ENCODE results near the gene MYCBP2.

Gene MYCBP2

GRCh38 chr13:77047649-77048343 lies 279.1 kb downstream of the MYCBP2 start:
- H3K36me3 ChIP-seq (ENCODE audit: control insufficient read depth in 2 of 2, insufficient read depth in 1 of 2, low read length in 2 of 2), result peaks cover 0 to 63% of the 10 kb centered on the region in 2 experiments; a peak in 1 of 3 replicates
- CTCF ChIA-PET, result no interaction called here
- H3K9me3 ChIP-seq (ENCODE audit: control insufficient read depth, insufficient read depth, low read depth, low read length), result no peaks in the 10 kb centered on the region
- POLR2A ChIA-PET, result no interaction called here
- TF ChIP-seq GFI1B (tag by site-specific recombination; IDR thresholded peaks at IDR 0.05) (no peak), KLF16 (tag by site-specific recombination; IDR thresholded peaks at IDR 0.05) (no peak), ZNF514 (tag by site-specific recombination; IDR thresholded peaks at IDR 0.05) (no peak), YY2 (tag by site-specific recombination; IDR thresholded peaks at IDR 0.05) (no peak)
- H3K4me1 ChIP-seq (ENCODE audit: control insufficient read depth, insufficient read depth, low read length), result no peaks in the 10 kb centered on the region
- no peak overlapping the region for H3K27ac ChIP-seq (ENCODE audit: extremely low read depth, low read depth, low read length)
- no peak overlapping the region for H3K4me3 ChIP-seq (ENCODE audit: low read depth, low read length)

- Histone ChIP-seq H3K4me3 (ENCODE audit: low read depth, low read length) (no peak overlapping the region), H3K36me3 (ENCODE audit: control insufficient read depth in 2 of 2, insufficient read depth in 1 of 2, low read length in 2 of 2) (peaks cover 0 to 23% of the 10 kb centered on the region in 2 experiments; a peak in 1 of 3 replicates), H3K27ac (ENCODE audit: extremely low read depth, low read depth, low read length) (no peak overlapping the region), H3K4me1 (ENCODE audit: control insufficient read depth, insufficient read depth, low read length) (no peaks in the 10 kb centered on the region), H3K9me3 (ENCODE audit: control insufficient read depth, insufficient read depth, low read depth, low read length) (no peaks in the 10 kb centered on the region)
- POLR2A ChIA-PET, result no interaction called here
- CTCF ChIA-PET, result interaction anchor here (0.6 kb wide), 1 partner anchor 9 kb away, joined by 3 read pairs; no protein-coding TSS in a partner anchor
- TF ChIP-seq ZNF704 (tag by site-specific recombination; IDR thresholded peaks at IDR 0.05), result no peak
- no peak for TF ChIP-seq ZNF292 (tag by site-specific recombination; IDR thresholded peaks at IDR 0.05; ENCODE audit: borderline replicate concordance, low read depth)
- TF ChIP-seq ZNF184 (tag by site-specific recombination; IDR thresholded peaks at IDR 0.05), result no peak
- no peak for TF ChIP-seq ZNF624 (tag by site-specific recombination; IDR thresholded peaks at IDR 0.05)
- TF ChIP-seq FEZF1 (tag by site-specific recombination; IDR thresholded peaks at IDR 0.05), result peak; percentile 41
These were observed 284.2 kb downstream of the MYCBP2 start for GRCh38 chr13:77042566-77043177.

- H3K36me3 ChIP-seq (ENCODE audit: control insufficient read depth in 2 of 2, insufficient read depth in 1 of 2, low read length in 2 of 2), result peaks cover 0 to 9% of the 10 kb centered on the region in 2 experiments; a peak in 1 of 3 replicates
- ChIA-PET POLR2A (no interaction called here), CTCF (no interaction called here)
- no peak overlapping the region for H3K27ac ChIP-seq (ENCODE audit: extremely low read depth, low read depth, low read length)
- H3K9me3 ChIP-seq (ENCODE audit: control insufficient read depth, insufficient read depth, low read depth, low read length), result no peaks in the 10 kb centered on the region
- H3K4me3 ChIP-seq (ENCODE audit: low read depth, low read length), result no peak overlapping the region
- no peak for TF ChIP-seq ZFP3 (tag by site-specific recombination; IDR thresholded peaks at IDR 0.05; ENCODE audit: low read depth)
- no peak for TF ChIP-seq ZSCAN30 (tag by site-specific recombination; IDR thresholded peaks at IDR 0.05)
- no peak for TF ChIP-seq WT1 (tag by site-specific recombination; IDR thresholded peaks at IDR 0.05)
- no peak for TF ChIP-seq ZNF175 (tag by site-specific recombination; IDR thresholded peaks at IDR 0.05)
- TF ChIP-seq ZNF580 (tag by site-specific recombination; IDR thresholded peaks at IDR 0.05), result no peak
- no peak for TF ChIP-seq ZNF514 (tag by site-specific recombination; IDR thresholded peaks at IDR 0.05)
- TF ChIP-seq ZNF449 (tag by site-specific recombination; IDR thresholded peaks at IDR 0.05), result no peak
- TF ChIP-seq ZNF211 (tag by site-specific recombination; IDR thresholded peaks at IDR 0.05; ENCODE audit: low read depth), result no peak
- TF ChIP-seq ZBTB17 (tag by site-specific recombination; IDR thresholded peaks at IDR 0.05), result no peak
- no peak for TF ChIP-seq ZNF513 (tag by site-specific recombination; IDR thresholded peaks at IDR 0.05)
- TF ChIP-seq ZNF174 (tag by site-specific recombination; IDR thresholded peaks at IDR 0.05), result no peak
- TF ChIP-seq HOXA7 (CRISPR knock-in tag; IDR thresholded peaks at IDR 0.05; ENCODE audit: borderline replicate concordance), result no peak
- no peak for TF ChIP-seq YY1 (tag by site-specific recombination; IDR thresholded peaks at IDR 0.05)
- no peak for TF ChIP-seq ELK4 (IDR thresholded peaks at IDR 0.05; ENCODE audit: borderline replicate concordance, low read depth, low read length)
- no peak for TF ChIP-seq ZNF585B (tag by site-specific recombination; IDR thresholded peaks at IDR 0.05)
- no peaks in the 10 kb centered on the region for H3K4me1 ChIP-seq (ENCODE audit: control insufficient read depth, insufficient read depth, low read length)
These were observed 286.1 kb downstream of the MYCBP2 start for GRCh38 chr13:77040835-77041234.

Measured in HEK293 (cell line).